Aorta (tissue), 5 donors: ENCODE data around the gene ATP1B3. TPM values are rescaled to one million over a fixed set of nuclear protein-coding genes. Genes with fewer than 3 reads are reported as not detected.
"Not testable (repeated sequence)": the region's sequence is repeated elsewhere in the genome, so short reads cannot be mapped to it uniquely, and the experiment has no call there.

Experiments
- ATAC-seq: fragments of 200-7000 bp; cut with Tn5 transposase; one replicate; pipeline ENCODE4 v1.9.1; 2022; ENCODE audit warnings: moderate library complexity; ENCODE audit not compliant: low FRiP score
- DNase-seq, 2 donors: peaks; one replicate each; pipeline ENCODE4 v3.0.0-alpha.2; 2020
- H3K27ac ChIP-seq, 2 donors: one replicate each; pipeline ENCODE4 v1.5.1; 2013; ENCODE audit warnings: low read length in 2 of 2, mild to moderate bottlenecking in 2 of 2, moderate library complexity in 2 of 2, control low read depth in 1 of 2, inconsistent platforms in 1 of 2, low read depth in 1 of 2
- H3K27me3 ChIP-seq, 2 donors: one replicate each; pipeline ENCODE4 v1.6.1; 2013; ENCODE audit warnings: control low read depth in 1 of 2, low read length in 1 of 2, mild to moderate bottlenecking in 1 of 2, moderate library complexity in 1 of 2; ENCODE audit not compliant: insufficient read depth in 2 of 2, control insufficient read depth in 1 of 2
- H3K36me3 ChIP-seq, 2 donors: one replicate each; pipeline ENCODE4 v1.6.1; 2013; ENCODE audit warnings: control low read depth in 1 of 2, low read length in 1 of 2, mild to moderate bottlenecking in 1 of 2; ENCODE audit not compliant: insufficient read depth in 2 of 2, control insufficient read depth in 1 of 2
- H3K4me1 ChIP-seq, 2 donors: one replicate each; pipeline ENCODE4 v1.6.1; 2013; ENCODE audit warnings: low read length in 2 of 2, control low read depth in 1 of 2, mild to moderate bottlenecking in 1 of 2, moderate library complexity in 1 of 2; ENCODE audit not compliant: insufficient read depth in 2 of 2, control insufficient read depth in 1 of 2
- H3K4me3 ChIP-seq, 2 donors: one replicate each; pipeline ENCODE4 v1.5.1; 2013; ENCODE audit warnings: low read length in 2 of 2, control low read depth in 1 of 2, mild to moderate bottlenecking in 1 of 2
- H3K9me3 ChIP-seq: one replicate; pipeline ENCODE4 v1.6.1; 2013; ENCODE audit warnings: mild to moderate bottlenecking, low read length; ENCODE audit not compliant: control insufficient read depth
- WGBS, 2 donors: extraction: QIAGEN DNeasy Blood & Tissue Kit; methylation state at CpG; one replicate each; pipeline ENCODE4 v1.1.7; 2013; 5-methylcytosine and 5-hydroxymethylcytosine counted together
- intact Hi-C, 2 donors: fragments of 100-400 bp; cut with DNase I; formaldehyde crosslinking; loops; one replicate each; pipeline versions ENCODE4 v1.14.2 to v1.15.0; 2022
- polyA plus RNA-seq, 2 donors: library from polyadenylated mRNA; stranded (reverse); fragments of 200-250 nt; gene quantifications; one replicate each; pipeline ENCODE4 v1.2.3, GENCODE V29; 2013
- total RNA-seq, 2 donors: library from RNA; stranded (reverse); fragmentation: NEBNext Ultra II Directional; extraction: Animal tissue kit (Norgen Biotek cat#: 25700); gene quantifications; one replicate each; pipeline ENCODE4 v1.2.1, GENCODE V29; 2021
- donor health status: healthy with polysubstance abuse.
- donor health status: Bipolar disorder and iron deficiency.
- donor health status: DM: no; HTN: no; CAD: no.
- donor health status: DM: no; HTN: no; CAD: no.
- donor health status: DM: yes; HTN: yes; CAD: no.

The ATP1B3 gene
- total and polyA plus RNA-seq, 4 donors, result 94.9 to 142 (median 127) TPM

GRCh38 chr3:141904203-141904602, 27.8 kb downstream of the ATP1B3 start:
- DNase-seq, result no peak
- Histone ChIP-seq H3K27ac (no peak overlapping the region), H3K9me3 (no peaks in the 10 kb centered on the region), H3K4me3 (no peak overlapping the region), H3K4me1 (no peaks in the 10 kb centered on the region), H3K27me3 (no peaks in the 10 kb centered on the region), H3K36me3 (peaks cover 0 to 2% of the 10 kb centered on the region in 2 donors)
- 86 to 88% methylated on average over 4 of the region's 4 CpGs for WGBS, 2 donors
- ATAC-seq, result no peak
- intact Hi-C loops, result no loop called here

- no peak for DNase-seq
- WGBS, 2 donors, result 88 to 90% methylated on average over 2 of the region's 2 CpGs
- Histone ChIP-seq H3K4me1 (no peaks in the 10 kb centered on the region), H3K27ac (no peak overlapping the region), H3K9me3 (no peaks in the 10 kb centered on the region), H3K36me3 (peaks cover 0 to 2% of the 10 kb centered on the region in 2 donors), H3K27me3 (no peaks in the 10 kb centered on the region), H3K4me3 (no peak overlapping the region)
- ATAC-seq, result no peak
- intact Hi-C loops, result no loop called here
Observed at GRCh38 chr3:141905129-141905528, 28.7 kb downstream of the ATP1B3 start.

DNA sequence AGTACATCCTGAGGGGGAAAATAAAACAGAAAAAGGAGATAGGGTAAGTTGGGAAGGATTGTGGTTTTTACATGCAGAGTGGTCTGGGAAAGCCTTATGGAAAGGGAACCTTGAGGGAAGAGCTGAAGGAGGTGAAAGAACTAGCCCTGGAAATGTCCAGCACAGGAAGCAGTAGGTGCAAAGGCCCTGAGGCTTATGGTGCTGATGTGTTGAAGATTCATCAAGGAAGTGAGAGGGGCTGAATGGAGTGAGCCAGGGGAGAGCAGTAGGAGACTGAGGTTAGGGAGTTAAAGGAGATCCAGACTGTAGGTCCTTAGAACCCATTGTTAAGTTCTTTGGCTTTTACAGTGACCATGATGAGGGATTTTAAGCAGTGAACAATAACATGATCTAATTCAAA, 33.0 kb downstream of the ATP1B3 start:
- no peak for DNase-seq
- no peak overlapping the region for H3K27ac ChIP-seq
- no peaks in the 10 kb centered on the region for H3K4me1 ChIP-seq
- ATAC-seq, result no peak
- no peak overlapping the region for H3K4me3 ChIP-seq
- H3K36me3 ChIP-seq, result peaks cover 0 to 3% of the 10 kb centered on the region in 2 donors
- H3K9me3 ChIP-seq, result no peaks in the 10 kb centered on the region
- intact Hi-C loops, result no loop called here
- no peaks in the 10 kb centered on the region for H3K27me3 ChIP-seq

DNA sequence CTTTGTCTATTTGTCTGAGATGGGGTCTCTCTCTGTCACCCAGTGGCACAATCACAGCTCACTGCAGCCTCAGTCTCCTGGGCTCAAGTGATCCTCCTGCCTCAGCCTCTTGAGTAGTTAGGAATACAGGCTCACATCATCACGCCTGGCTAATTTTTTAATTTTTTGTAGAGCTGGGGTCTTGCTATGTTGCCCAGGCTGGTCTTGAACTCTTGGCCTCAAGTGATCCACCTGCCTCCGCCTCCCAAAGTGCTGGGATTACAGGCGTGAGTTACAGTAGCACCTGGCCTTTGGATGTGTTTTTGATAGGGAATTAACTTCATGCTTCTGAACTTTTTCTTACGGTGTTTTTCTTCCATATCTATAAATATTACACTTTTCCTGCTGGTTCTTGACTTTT, 33.5 kb downstream of the ATP1B3 start:
- not testable (repeated sequence) for DNase-seq, H3K9me3 ChIP-seq, ATAC-seq, H3K4me1 ChIP-seq, H3K27ac ChIP-seq, H3K27me3 ChIP-seq, H3K4me3 ChIP-seq, H3K36me3 ChIP-seq
- intact Hi-C loops, result loop anchor here (5.0 to 10.0 kb wide), 2 partner anchors 175 to 333 kb away; partner anchors contain the start of gene RNF7 (in 1 of the 2)
- 94 to 96% methylated on average over 4 of the region's 4 CpGs for WGBS, 2 donors

GRCh38 chr3:141913150-141913811, 36.8 kb downstream of the ATP1B3 start:
- H3K27ac ChIP-seq, result no peak overlapping the region
- no peaks in the 10 kb centered on the region for H3K27me3 ChIP-seq
- no peaks in the 10 kb centered on the region for H3K4me1 ChIP-seq
- whole genome bisulfite sequencing, 2 donors, result 39 to 47% methylated on average over 1 of the region's 1 CpG
- intact Hi-C loops, result loop anchor here (5.0 to 10.0 kb wide), 2 partner anchors 178 to 336 kb away; partner anchors contain the start of gene RNF7 (in 1 of the 2)
- H3K9me3 ChIP-seq, result no peaks in the 10 kb centered on the region
- H3K4me3 ChIP-seq, result no peak overlapping the region
- DNase-seq (no peak), ATAC-seq (peak; percentile 60)
- peaks cover 0 to 2% of the 10 kb centered on the region in 2 donors for H3K36me3 ChIP-seq

GRCh38 chr3:141914311-141914710, 37.9 kb downstream of the ATP1B3 start:
- Histone ChIP-seq H3K27ac (no peak overlapping the region), H3K4me3 (no peak overlapping the region), H3K27me3 (no peaks in the 10 kb centered on the region), H3K4me1 (no peaks in the 10 kb centered on the region), H3K36me3 (peaks cover 0 to 2% of the 10 kb centered on the region in 2 donors), H3K9me3 (no peaks in the 10 kb centered on the region)
- 90 to 91% methylated on average over 4 of the region's 4 CpGs for WGBS, 2 donors
- DNase-seq (no peak), ATAC-seq (no peak)
- intact Hi-C loops, result loop anchor here (5.0 to 10.0 kb wide), 2 partner anchors 180 to 337 kb away; partner anchors contain the start of gene RNF7 (in 1 of the 2)

GRCh38 chr3:141915016-141915415, 38.6 kb downstream of the ATP1B3 start:
- intact Hi-C loops, result loop anchor here in 1 of 2 donors (10.0 kb wide), 1 partner anchor 180 kb away; the partner anchor contains the start of gene RNF7
- H3K27ac ChIP-seq, result no peak overlapping the region

GRCh38 chr3:141915766-141916165, 39.3 kb downstream of the ATP1B3 start:
- H3K4me1 ChIP-seq, result no peaks in the 10 kb centered on the region
- no peak overlapping the region for H3K27ac ChIP-seq
- H3K9me3 ChIP-seq, result no peaks in the 10 kb centered on the region
- WGBS, 2 donors, result 88 to 92% methylated on average over 2 of the region's 2 CpGs
- DNase-seq, result no peak
- H3K27me3 ChIP-seq, result no peaks in the 10 kb centered on the region
- H3K36me3 ChIP-seq, result peaks cover 0 to 2% of the 10 kb centered on the region in 2 donors
- no peak overlapping the region for H3K4me3 ChIP-seq
- ATAC-seq, result no peak
- intact Hi-C loops, result loop anchor here in 1 of 2 donors (10.0 kb wide), 1 partner anchor 181 kb away; the partner anchor contains the start of gene RNF7

More at GRCh38 chr3:141915016-141915415, 38.6 kb downstream of the ATP1B3 start:
- Histone ChIP-seq H3K36me3 (peaks cover 0 to 2% of the 10 kb centered on the region in 2 donors), H3K4me1 (no peaks in the 10 kb centered on the region), H3K27me3 (no peaks in the 10 kb centered on the region), H3K4me3 (no peak overlapping the region), H3K9me3 (no peaks in the 10 kb centered on the region)
- WGBS, 2 donors, result 92 to 95% methylated on average over 5 of the region's 5 CpGs
- ATAC-seq (no peak), DNase-seq (no peak)

- H3K36me3 ChIP-seq, result no peaks in the 10 kb centered on the region
- no peak overlapping the region for H3K4me3 ChIP-seq
- 92 to 93% methylated on average over 4 of the region's 4 CpGs for WGBS, 2 donors
- no peak overlapping the region for H3K27ac ChIP-seq
- H3K27me3 ChIP-seq, result no peaks in the 10 kb centered on the region
- no peaks in the 10 kb centered on the region for H3K4me1 ChIP-seq
- no peaks in the 10 kb centered on the region for H3K9me3 ChIP-seq
- ATAC-seq (no peak), DNase-seq (no peak)
- intact Hi-C loops, result no loop called here
Observed at GRCh38 chr3:141920701-141921100, 44.3 kb downstream of the ATP1B3 start.
